HG03060 (cell line): ENCODE results near the gene NELL1.

ENCODE experiments used
- ATAC-seq: cut with Tn5 transposase; IDR thresholded peaks from one replicate; pipeline ENCODE4 v1.9.1; 2021; ENCODE audit warnings: low read depth, moderate number of reproducible peaks; ENCODE audit not compliant: unreplicated experiment

Gene NELL1

GRCh38 chr11:20934516-20934915, 265.1 kb downstream of the NELL1 start:
- ATAC-seq = no peak

GRCh38 chr11:20937826-20938225, 268.4 kb downstream of the NELL1 start:
- no peak for ATAC-seq

GRCh38 chr11:20949585-20949984, 280.2 kb downstream of the NELL1 start:
- no peak for ATAC-seq

DNA sequence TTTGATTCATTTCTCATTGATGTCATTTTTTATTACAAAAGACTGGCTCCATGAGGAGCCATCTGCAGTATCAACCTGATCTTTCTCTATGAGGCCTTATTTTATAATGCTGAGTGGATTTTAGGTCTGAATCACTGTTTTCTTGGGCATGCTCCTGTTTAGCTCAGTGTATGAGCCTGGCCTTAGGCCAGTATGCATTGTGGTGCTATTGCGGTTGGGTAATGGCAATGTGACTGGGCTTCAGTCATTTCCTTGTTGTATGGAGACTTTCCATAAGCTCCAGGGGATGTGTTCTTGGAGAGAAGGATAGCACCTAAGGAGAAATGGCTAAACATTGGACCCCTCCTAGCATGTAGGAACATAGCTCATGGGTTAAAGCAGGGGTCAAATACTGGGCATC, 293.2 kb downstream of the NELL1 start:
- ATAC-seq = no peak

GRCh38 chr11:20963596-20963995, 294.2 kb downstream of the NELL1 start:
- no peak for ATAC-seq

DNA sequence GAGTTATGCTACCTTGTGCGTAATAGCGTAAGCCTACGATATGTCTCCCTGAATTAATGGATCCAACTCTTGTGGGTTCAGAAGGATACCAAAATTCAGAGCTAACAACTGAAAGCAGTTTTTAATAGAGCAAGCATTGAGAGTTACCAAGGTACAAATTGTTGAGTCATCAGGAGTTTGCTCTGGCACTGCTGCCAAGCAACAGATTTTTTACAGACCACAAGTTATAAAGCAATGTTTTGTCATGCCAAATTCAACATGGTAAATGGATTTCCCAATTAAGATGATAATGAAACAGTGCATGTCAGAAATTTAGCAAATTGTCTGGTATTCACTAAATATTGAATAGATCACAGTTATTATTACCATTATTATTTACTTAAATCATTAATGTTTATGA, 295.6 kb downstream of the NELL1 start:
- ATAC-seq = no peak

GRCh38 chr11:20966489-20966888, 297.1 kb downstream of the NELL1 start:
- no peak for ATAC-seq

GRCh38 chr11:20973940-20974559, 304.7 kb downstream of the NELL1 start:
- ATAC-seq = no peak

- ATAC-seq = no peak
Observed at GRCh38 chr11:20980736-20981135, 311.4 kb downstream of the NELL1 start.

DNA sequence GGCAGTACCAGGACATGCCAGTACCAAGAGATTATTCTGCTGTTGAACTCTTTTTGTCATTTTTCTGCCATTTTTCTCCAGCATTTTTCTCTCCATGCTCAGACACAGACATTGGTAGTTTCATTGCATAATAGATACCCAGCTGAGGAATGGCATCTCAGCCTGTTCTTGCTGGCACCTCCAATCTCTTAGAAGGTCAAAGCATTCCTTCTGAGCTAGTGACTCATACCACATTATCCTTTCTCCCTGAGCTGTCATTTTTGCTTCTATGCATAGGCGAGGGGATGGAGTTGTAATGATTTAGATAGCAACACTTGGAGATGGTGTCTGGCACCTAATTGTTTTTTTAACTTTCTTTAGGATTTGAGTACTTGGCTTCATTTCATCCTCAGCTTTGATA, 321.1 kb downstream of the NELL1 start:
- no peak for ATAC-seq

DNA sequence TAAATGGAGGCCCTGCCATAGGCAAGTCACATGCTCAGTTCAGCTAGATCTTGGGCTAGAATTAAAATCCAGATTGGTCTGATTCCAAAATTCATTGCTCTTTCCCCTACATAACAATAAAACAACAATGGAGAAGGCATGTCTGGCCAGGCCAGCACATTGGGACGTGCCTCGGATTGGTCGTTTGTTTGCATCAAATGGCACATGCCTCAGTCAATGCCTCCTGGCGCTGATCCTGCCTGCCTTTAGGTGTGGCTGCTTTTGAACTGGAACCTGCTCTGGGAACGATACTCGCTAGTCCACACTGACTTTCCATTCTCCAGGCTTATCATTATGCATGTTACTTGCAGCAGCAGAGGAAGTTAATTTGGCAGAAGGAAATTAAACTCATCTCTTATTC, 322.1 kb downstream of the NELL1 start:
- no peak for ATAC-seq

GRCh38 chr11:21007297-21007696, 337.9 kb downstream of the NELL1 start:
- ATAC-seq = no peak

- ATAC-seq = no peak
Observed at GRCh38 chr11:21018248-21018647, 348.9 kb downstream of the NELL1 start.

- no peak for ATAC-seq
Observed at GRCh38 chr11:21026685-21027084, 357.3 kb downstream of the NELL1 start.

- ATAC-seq = no peak
Observed at GRCh38 chr11:21037850-21038249, 368.5 kb downstream of the NELL1 start.

GRCh38 chr11:21038801-21039200, 369.4 kb downstream of the NELL1 start:
- no peak for ATAC-seq

DNA sequence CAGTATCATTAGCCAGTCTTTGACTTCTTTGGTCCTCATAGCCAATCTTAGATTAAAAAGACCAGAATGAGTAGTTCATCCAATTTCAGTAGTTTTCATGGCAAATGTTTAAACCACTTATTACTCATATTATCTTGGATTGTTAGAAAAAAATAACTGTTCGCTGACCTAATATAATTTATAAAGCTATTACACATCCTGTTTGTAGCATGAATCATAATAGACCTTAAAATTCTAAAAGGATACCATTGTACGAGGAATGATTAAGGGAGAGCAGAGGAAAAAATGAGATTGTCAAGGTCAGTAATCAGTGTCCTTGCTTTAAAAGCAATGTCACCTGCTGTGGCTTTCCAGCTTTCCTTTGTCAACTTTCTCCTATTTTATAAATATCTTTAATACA, 371.2 kb downstream of the NELL1 start:
- no peak for ATAC-seq

GRCh38 chr11:21048626-21049025, 379.2 kb downstream of the NELL1 start:
- ATAC-seq = no peak

DNA sequence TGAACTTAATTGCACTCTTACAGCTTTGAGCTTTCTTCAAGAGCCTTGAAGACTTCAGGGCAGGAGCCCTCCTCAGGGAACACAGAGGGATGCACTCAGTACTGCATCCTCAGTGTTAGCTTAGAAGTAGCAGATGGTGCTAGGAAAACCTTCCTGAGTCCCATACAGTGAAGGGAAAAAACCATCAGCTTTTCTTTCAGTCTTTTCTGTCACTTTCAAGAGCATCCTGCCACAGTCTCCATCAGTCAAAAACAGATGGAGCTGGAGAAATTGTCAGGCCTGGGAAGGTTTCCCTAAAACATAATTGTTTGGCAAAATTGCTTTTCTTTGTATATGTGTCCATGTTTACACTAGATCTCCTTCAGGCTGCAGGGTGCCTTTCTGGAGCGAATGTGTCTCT, 384.1 kb downstream of the NELL1 start:
- ATAC-seq = no peak

DNA sequence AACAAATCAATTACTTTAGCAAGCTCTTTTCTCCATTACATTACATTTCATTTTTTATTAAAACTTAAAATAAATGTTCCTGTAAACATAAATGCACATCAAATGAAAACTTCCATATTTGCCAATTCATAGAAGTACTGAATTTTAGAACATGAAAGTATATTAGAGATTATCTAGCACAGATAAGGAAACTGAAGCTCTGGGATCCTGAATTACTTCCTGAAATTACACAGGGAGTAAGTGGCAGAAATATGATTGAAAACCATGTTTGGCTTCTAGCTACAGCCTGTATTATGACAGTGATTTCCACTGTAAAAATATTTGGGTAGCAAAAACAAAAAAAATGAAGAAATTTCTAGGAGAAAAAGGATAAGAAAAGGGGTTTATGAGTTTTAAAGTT, 387.3 kb downstream of the NELL1 start:
- ATAC-seq = no peak

DNA sequence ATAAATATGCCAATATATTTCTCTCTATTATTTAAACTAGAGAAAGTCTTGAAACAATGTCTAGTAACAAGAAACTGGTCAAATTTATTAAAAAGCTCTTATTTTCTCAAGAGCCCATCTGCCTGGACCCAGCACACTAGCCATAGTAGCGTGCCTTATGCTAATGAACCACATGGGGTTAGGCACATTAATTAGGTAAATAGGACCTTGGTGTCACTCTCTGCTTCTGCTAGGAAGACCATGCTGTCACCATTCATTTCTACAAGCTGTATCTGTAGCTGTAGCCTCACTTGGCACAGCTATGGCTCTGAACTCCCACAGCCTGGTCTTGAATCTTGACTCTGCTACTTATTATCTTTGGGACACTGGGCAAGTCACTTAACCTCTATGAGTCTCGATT, 390.5 kb downstream of the NELL1 start:
- no peak for ATAC-seq

- no peak for ATAC-seq
Observed at GRCh38 chr11:21066030-21066429, 396.6 kb downstream of the NELL1 start.

- ATAC-seq = no peak
Observed at GRCh38 chr11:21068886-21069285, 399.5 kb downstream of the NELL1 start.
